Prostate gland (tissue), 2 donors: ENCODE measurements around the gene KRTAP2-3. TPM values are rescaled to one million over a fixed set of nuclear protein-coding genes. Genes with fewer than 3 reads are reported as not detected.
"Not testable (repeated sequence)": the region's sequence is repeated elsewhere in the genome, so short reads cannot be mapped to it uniquely, and the experiment has no call there.

Experiments used
- DNase-seq: peaks from one replicate; pipeline ENCODE4 v3.0.0-alpha.2; 2019; ENCODE audit warnings: low spot score
- H3K27ac ChIP-seq, 2 donors: fragments of 200-600 bp; sonication (generic); 2 replicates each; pipeline ENCODE4 v1.5.1; 2017 to 2019
- H3K27me3 ChIP-seq: fragments of 200-600 bp; sonication (generic); replicated peaks from 2 replicates; pipeline ENCODE4 v1.5.1; 2019; ENCODE audit not compliant: insufficient read depth
- H3K36me3 ChIP-seq, 2 donors: fragments of 200-600 bp; sonication (generic); 1 replicate in 1 of 2; 2 replicates in 1 of 2; pipeline versions ENCODE4 v1.5.1 to v1.8.1; 2017 to 2019
- H3K4me1 ChIP-seq: fragments of 200-600 bp; sonication (generic); replicated peaks from 2 replicates; pipeline ENCODE4 v1.5.1; 2019
- H3K4me3 ChIP-seq, 2 donors: fragments of 200-600 bp; sonication (generic); 2 replicates each; pipeline ENCODE4 v1.5.1; 2017 to 2019
- H3K9me3 ChIP-seq: fragments of 200-600 bp; sonication (generic); 2 replicates; pipeline ENCODE4 v1.5.1; 2017
- POLR2A ChIP-seq: fragments of 450-650 bp; IDR thresholded peaks from one replicate; pipeline ENCODE4 v1.6.1; 2016; ENCODE audit warnings: antibody characterized with exemption, mild to moderate bottlenecking
- POLR2AphosphoS5 ChIP-seq: sonication (generic); formaldehyde crosslinking; IDR thresholded peaks from one replicate; pipeline ENCODE4 v1.6.1; 2017; ENCODE audit warnings: antibody characterized with exemption
- WGBS: methylation state at CpG from one replicate; pipeline ENCODE4 v1.1.5; 2018; 5-methylcytosine and 5-hydroxymethylcytosine counted together
- intact Hi-C: fragments of 100-400 bp; cut with DNase I; formaldehyde crosslinking; loops from one replicate; pipeline ENCODE4 v1.14.2; 2022
- total RNA-seq, 2 donors: library from RNA; depleted of rRNA; stranded (reverse); fragments of >200 nt; gene quantifications; one replicate each; pipeline ENCODE4 v1.1.0, GENCODE V29; 2016
- TF ChIP-seq, protein P1 (sequence below), 4 experiments: fragments of 200-600 bp in 2 of 4; fragments of 450-650 bp in 2 of 4; sonication (generic) in 2 of 4; IDR thresholded peaks; 1 replicate in 3 of 4; 2 replicates in 1 of 4; pipeline ENCODE4 v1.5.1; 2016 to 2019; ENCODE audit warnings: antibody characterized with exemption in 4 of 4, mild to moderate bottlenecking in 2 of 4, moderate library complexity in 2 of 4

Gene KRTAP2-3
- total RNA-seq, 2 donors from 2014 or later = not detected

DNA sequence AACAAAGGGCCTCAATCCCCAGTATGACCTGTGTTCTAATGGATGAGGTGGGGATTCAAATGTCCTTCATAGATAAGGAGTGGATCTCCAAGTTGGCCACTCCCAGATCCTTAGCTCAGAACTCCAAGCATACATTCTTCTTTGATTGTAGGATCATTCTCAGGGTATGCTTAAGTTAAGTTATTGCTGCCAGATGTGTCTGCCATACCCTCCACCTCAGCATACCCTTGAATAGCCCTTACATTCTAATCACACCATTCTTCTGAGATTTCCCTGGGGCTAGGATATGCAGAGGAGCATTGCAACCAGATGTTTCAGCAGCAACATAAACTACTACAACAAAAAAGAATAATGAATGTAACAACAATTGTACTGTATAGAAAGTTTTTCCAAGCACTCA lies 7.4 kb upstream of the KRTAP2-3 start:
- Histone ChIP-seq H3K4me1 (no peaks in the 10 kb centered on the region), H3K27ac (no peak overlapping the region), H3K36me3 (no peaks in the 10 kb centered on the region), H3K9me3 (no peaks in the 10 kb centered on the region), H3K27me3 (no peaks in the 10 kb centered on the region), H3K4me3 (no peak overlapping the region)
- no peak for DNase-seq
- intact Hi-C loops = no loop called here
- TF ChIP-seq, protein P1, sequence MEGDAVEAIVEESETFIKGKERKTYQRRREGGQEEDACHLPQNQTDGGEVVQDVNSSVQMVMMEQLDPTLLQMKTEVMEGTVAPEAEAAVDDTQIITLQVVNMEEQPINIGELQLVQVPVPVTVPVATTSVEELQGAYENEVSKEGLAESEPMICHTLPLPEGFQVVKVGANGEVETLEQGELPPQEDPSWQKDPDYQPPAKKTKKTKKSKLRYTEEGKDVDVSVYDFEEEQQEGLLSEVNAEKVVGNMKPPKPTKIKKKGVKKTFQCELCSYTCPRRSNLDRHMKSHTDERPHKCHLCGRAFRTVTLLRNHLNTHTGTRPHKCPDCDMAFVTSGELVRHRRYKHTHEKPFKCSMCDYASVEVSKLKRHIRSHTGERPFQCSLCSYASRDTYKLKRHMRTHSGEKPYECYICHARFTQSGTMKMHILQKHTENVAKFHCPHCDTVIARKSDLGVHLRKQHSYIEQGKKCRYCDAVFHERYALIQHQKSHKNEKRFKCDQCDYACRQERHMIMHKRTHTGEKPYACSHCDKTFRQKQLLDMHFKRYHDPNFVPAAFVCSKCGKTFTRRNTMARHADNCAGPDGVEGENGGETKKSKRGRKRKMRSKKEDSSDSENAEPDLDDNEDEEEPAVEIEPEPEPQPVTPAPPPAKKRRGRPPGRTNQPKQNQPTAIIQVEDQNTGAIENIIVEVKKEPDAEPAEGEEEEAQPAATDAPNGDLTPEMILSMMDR (IDR thresholded peaks at IDR 0.05) = no peak
- TF ChIP-seq POLR2AphosphoS5 = no peak
- no peak for TF ChIP-seq POLR2A

GRCh38 chr17:41065829-41066624 lies 6.1 kb upstream of the KRTAP2-3 start, which contains the start of gene KRTAP2-4:
KRTAP2-4 (minus strand) TSS chr17:41065879; CDS start chr17:41065845, 34 bp downstream.
- no peaks in the 10 kb centered on the region for H3K36me3 ChIP-seq
- no peaks in the 10 kb centered on the region for H3K4me1 ChIP-seq
- 91% methylated on average over 6 of the region's 6 CpGs for WGBS
- H3K27me3 ChIP-seq = no peaks in the 10 kb centered on the region
- H3K9me3 ChIP-seq = no peaks in the 10 kb centered on the region
- TF ChIP-seq POLR2A (no peak), POLR2AphosphoS5 (no peak)
- TF ChIP-seq, protein P1 (IDR thresholded peaks at IDR 0.05) = no peak
- intact Hi-C loops = no loop called here
- H3K4me3 ChIP-seq = no peak within 1 kb of the TSS
- no peak within 1 kb of the TSS for H3K27ac ChIP-seq
- no peak for DNase-seq

- DNase-seq, intact Hi-C loops, H3K27ac ChIP-seq, H3K9me3 ChIP-seq, H3K36me3 ChIP-seq, H3K27me3 ChIP-seq, H3K4me3 ChIP-seq, H3K4me1 ChIP-seq: not testable (repeated sequence)
- WGBS = 67% methylated on average over 8 of the region's 16 CpGs
Measured at GRCh38 chr17:41065016-41065689, 5.2 kb upstream of the KRTAP2-3 start.

DNA sequence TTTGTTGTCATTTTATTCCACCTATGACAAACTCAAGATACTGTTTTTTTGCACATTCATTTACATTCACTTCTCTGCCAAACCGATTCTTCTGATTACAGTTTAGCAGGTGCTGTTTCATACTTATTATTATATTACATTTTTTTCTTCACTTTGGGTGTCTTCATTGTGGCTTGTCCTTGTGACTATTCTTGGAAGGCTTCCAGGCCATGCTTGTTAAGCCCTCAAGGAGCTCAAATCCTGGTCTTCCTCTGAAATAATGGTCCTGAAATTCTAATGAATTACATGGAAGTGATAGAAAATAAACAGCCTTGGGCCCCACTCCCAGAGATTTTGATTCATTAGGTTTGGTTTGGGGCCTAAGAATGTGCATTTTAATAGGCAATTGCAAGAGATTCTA lies 4.4 kb upstream of the KRTAP2-3 start:
- Histone ChIP-seq H3K27me3 (no peaks in the 10 kb centered on the region), H3K27ac (no peak overlapping the region), H3K9me3 (no peaks in the 10 kb centered on the region), H3K36me3 (no peaks in the 10 kb centered on the region), H3K4me3 (no peak overlapping the region), H3K4me1 (no peaks in the 10 kb centered on the region)
- TF ChIP-seq, protein P1 (IDR thresholded peaks at IDR 0.05) = no peak
- TF ChIP-seq POLR2A = no peak
- TF ChIP-seq POLR2AphosphoS5 = no peak
- no peak for DNase-seq
- intact Hi-C loops = no loop called here
- WGBS = 94% methylated on average over 1 of the region's 1 CpG

GRCh38 chr17:41063449-41063848 lies 3.5 kb upstream of the KRTAP2-3 start:
- 50% methylated on average over 4 of the region's 4 CpGs for WGBS
- intact Hi-C loops = no loop called here
- Histone ChIP-seq H3K36me3 (no peaks in the 10 kb centered on the region), H3K27ac (no peak overlapping the region), H3K27me3 (no peaks in the 10 kb centered on the region), H3K9me3 (no peaks in the 10 kb centered on the region), H3K4me1 (no peaks in the 10 kb centered on the region), H3K4me3 (no peak overlapping the region)
- TF ChIP-seq POLR2AphosphoS5 = no peak
- TF ChIP-seq POLR2A = no peak
- DNase-seq = no peak

- H3K27ac ChIP-seq = no peak overlapping the region
- no peaks in the 10 kb centered on the region for H3K36me3 ChIP-seq
- intact Hi-C loops = no loop called here
- no peak overlapping the region for H3K4me3 ChIP-seq
- 57% methylated on average over 1 of the region's 1 CpG for WGBS
- DNase-seq = no peak
- no peaks in the 10 kb centered on the region for H3K9me3 ChIP-seq
- no peaks in the 10 kb centered on the region for H3K4me1 ChIP-seq
- no peaks in the 10 kb centered on the region for H3K27me3 ChIP-seq
- TF ChIP-seq POLR2A (no peak), POLR2AphosphoS5 (no peak)
- TF ChIP-seq, protein P1 (IDR thresholded peaks at IDR 0.05) = no peak
Measured at GRCh38 chr17:41061964-41062363, 2.0 kb upstream of the KRTAP2-3 start.

- intact Hi-C loops, DNase-seq, H3K27me3 ChIP-seq, H3K36me3 ChIP-seq, H3K4me1 ChIP-seq, H3K27ac ChIP-seq, H3K9me3 ChIP-seq, H3K4me3 ChIP-seq: not testable (repeated sequence)
- 55% methylated on average over 8 of the region's 31 CpGs for WGBS
Measured at GRCh38 chr17:41059276-41060051, 450 bp downstream of the KRTAP2-3 start.
